MCF 10A (cell line): ENCODE data around the gene GGACT. TPM values are rescaled to one million over a fixed set of nuclear protein-coding genes. Genes with fewer than 3 reads are reported as not detected.
A peak's percentile ranks its signal among the peaks of the same experiment; 100 is the strongest.

Experiments
- BruUV-seq: library from RNA; stranded (reverse); fragments of 400-500 nt; replicated peaks from 2 replicates; lab custom pipeline; 2021; lab: Mats Ljungman, UMichigan
- CTCF ChIA-PET: fragments of 300-600 bp; sonication (Branson Sonifier 250); formaldehyde crosslinking; extraction: SDS; loops from one replicate; lab custom pipeline; 2021; ENCODE audit warnings: antibody characterized with exemption, inconsistent platforms; lab: Yijun Ruan, JAX
- POLR2A ChIA-PET: fragments of 300-600, 350-650 bp; sonication (Branson Sonifier 250); formaldehyde crosslinking; extraction: SDS; loops from one replicate; lab custom pipeline; 2020; ENCODE audit warnings: antibody characterized with exemption, inconsistent platforms; lab: Yijun Ruan, JAX
- DNase-seq: peaks from one replicate; pipeline ENCODE4 v3.0.0-alpha.2; 2018; ENCODE audit not compliant: unreplicated experiment
- H3K27ac Mint-ChIP-seq: one replicate; pipeline ENCODE4 v1.8.0; 2022; ENCODE audit warnings: mild to moderate bottlenecking, low read depth, mixed read lengths; ENCODE audit not compliant: unreplicated experiment
- H3K27me3 Mint-ChIP-seq: one replicate; pipeline ENCODE4 v1.8.0; 2022; ENCODE audit warnings: mixed read lengths; ENCODE audit not compliant: insufficient read depth, unreplicated experiment
- H3K36me3 Mint-ChIP-seq: one replicate; pipeline ENCODE4 v1.8.0; 2022; ENCODE audit warnings: mild to moderate bottlenecking, moderate library complexity, mixed read lengths; ENCODE audit not compliant: insufficient read depth, unreplicated experiment
- H3K4me1 Mint-ChIP-seq: one replicate; pipeline ENCODE4 v1.8.0; 2022; ENCODE audit warnings: mixed read lengths; ENCODE audit not compliant: insufficient read depth, unreplicated experiment
- H3K4me3 Mint-ChIP-seq: one replicate; pipeline ENCODE4 v1.8.0; 2022; ENCODE audit warnings: mild to moderate bottlenecking, moderate library complexity, mixed read lengths; ENCODE audit not compliant: unreplicated experiment
- H3K9me3 Mint-ChIP-seq: one replicate; pipeline ENCODE4 v1.8.0; 2022; ENCODE audit warnings: mixed read lengths; ENCODE audit not compliant: unreplicated experiment
- intact Hi-C: fragments of 100-400 bp; cut with micrococcal nuclease; formaldehyde crosslinking; loops from 2 replicates; pipeline ENCODE4 v1.14.1; 2022
- total RNA-seq: library from RNA; stranded (reverse); gene quantifications from 2 replicates; pipeline ENCODE4 v1.2.3, GENCODE V29; 2022
- TF ChIP-seq, protein P1 (sequence below): fragments of 200-600 bp; IDR thresholded peaks from one replicate; pipeline ENCODE4 v1.8.0; 2022; ENCODE audit warnings: antibody characterized with exemption, mild to moderate bottlenecking; ENCODE audit not compliant: unreplicated experiment

GGACT gene
- total RNA-seq, 1 experiment from 2014 or later = 8.1 TPM

DNA sequence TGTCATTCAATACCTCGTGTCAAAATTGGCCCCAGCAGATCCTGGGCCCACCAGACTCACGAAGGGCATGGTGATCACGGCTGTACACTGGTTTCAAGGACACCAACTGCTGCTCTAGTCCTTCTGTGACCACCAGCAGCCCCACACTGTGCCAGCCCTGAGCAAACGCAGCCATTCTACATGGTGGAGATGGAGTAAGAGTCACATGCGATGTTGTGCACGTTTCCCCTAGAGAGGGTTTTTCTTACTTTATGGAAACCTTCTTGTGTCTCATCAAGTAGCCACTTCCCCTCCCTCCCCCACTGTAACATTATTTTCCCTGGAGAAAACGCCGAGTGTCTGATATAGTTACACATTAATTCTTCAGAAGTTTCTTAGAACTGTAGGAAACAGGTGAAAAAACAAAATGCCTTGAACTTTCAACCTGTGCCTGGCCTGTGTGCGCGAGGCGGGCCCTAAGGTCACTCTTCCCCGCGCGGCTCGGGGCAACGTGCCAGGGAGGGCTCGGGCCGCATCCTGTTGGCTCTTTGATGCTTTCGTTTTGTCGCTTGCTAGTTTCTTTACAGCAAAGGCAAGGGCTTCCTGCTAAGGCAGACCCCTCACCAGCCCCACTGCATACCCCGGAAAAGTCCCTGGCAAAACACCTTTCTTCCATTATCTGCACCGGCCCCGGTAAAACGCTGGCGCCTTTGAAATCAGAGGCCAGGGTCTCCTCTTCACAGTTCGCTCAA lies 44.6 kb downstream of the GGACT start:
- ChIA-PET CTCF (interaction anchor here (0.6 to 1.0 kb wide), 3 partner anchors 19 to 929 kb away, joined by 3 to 4 read pairs (median 3); no protein-coding TSS in a partner anchor), POLR2A (no interaction called here)
- intact Hi-C loops = no loop called here
- no peaks in the 10 kb centered on the region for H3K9me3 Mint-ChIP-seq
- H3K36me3 Mint-ChIP-seq = no peaks in the 10 kb centered on the region
- H3K27me3 Mint-ChIP-seq = no peaks in the 10 kb centered on the region
- H3K4me3 Mint-ChIP-seq = no peak overlapping the region
- DNase-seq = no peak
- BruUV-seq = no TSS peak
- H3K4me1 Mint-ChIP-seq = peaks cover 10% of the 10 kb centered on the region
- H3K27ac Mint-ChIP-seq = no peak overlapping the region
- TF ChIP-seq, protein P1, sequence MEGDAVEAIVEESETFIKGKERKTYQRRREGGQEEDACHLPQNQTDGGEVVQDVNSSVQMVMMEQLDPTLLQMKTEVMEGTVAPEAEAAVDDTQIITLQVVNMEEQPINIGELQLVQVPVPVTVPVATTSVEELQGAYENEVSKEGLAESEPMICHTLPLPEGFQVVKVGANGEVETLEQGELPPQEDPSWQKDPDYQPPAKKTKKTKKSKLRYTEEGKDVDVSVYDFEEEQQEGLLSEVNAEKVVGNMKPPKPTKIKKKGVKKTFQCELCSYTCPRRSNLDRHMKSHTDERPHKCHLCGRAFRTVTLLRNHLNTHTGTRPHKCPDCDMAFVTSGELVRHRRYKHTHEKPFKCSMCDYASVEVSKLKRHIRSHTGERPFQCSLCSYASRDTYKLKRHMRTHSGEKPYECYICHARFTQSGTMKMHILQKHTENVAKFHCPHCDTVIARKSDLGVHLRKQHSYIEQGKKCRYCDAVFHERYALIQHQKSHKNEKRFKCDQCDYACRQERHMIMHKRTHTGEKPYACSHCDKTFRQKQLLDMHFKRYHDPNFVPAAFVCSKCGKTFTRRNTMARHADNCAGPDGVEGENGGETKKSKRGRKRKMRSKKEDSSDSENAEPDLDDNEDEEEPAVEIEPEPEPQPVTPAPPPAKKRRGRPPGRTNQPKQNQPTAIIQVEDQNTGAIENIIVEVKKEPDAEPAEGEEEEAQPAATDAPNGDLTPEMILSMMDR = no peak

- H3K27me3 Mint-ChIP-seq = no peaks in the 10 kb centered on the region
- no peaks in the 10 kb centered on the region for H3K36me3 Mint-ChIP-seq
- H3K4me1 Mint-ChIP-seq = peaks cover 5% of the 10 kb centered on the region
- DNase-seq = peak; percentile 52
- intact Hi-C loops = loop anchor here (1.0 kb wide), 1 partner anchor 886 kb away; no protein-coding TSS in a partner anchor
- no peaks in the 10 kb centered on the region for H3K9me3 Mint-ChIP-seq
- BruUV-seq = no TSS peak
- TF ChIP-seq, protein P1 = peak; percentile 27
- no peak overlapping the region for H3K4me3 Mint-ChIP-seq
- ChIA-PET CTCF (interaction anchor here (0.9 to 1.4 kb wide), 2 partner anchors 28 to 888 kb away, joined by 3 read pairs; no protein-coding TSS in a partner anchor), POLR2A (no interaction called here)
- no peak overlapping the region for H3K27ac Mint-ChIP-seq
Observed at GRCh38 chr13:100542826-100543156, 45.8 kb downstream of the GGACT start.

- ChIA-PET POLR2A (interaction anchor here (1.0 kb wide), 1 partner anchor 10 kb away, joined by 3 read pairs; no protein-coding TSS in a partner anchor), CTCF (interaction anchor here (0.7 to 1.4 kb wide), 4 partner anchors 27 to 887 kb away, joined by 3 read pairs; no protein-coding TSS in a partner anchor)
- no TSS peak for BruUV-seq
- TF ChIP-seq, protein P1 = no peak
- no peak overlapping the region for H3K4me3 Mint-ChIP-seq
- DNase-seq = no peak
- H3K27ac Mint-ChIP-seq = no peak overlapping the region
- intact Hi-C loops = loop anchor here (1.0 kb wide), 1 partner anchor 886 kb away; no protein-coding TSS in a partner anchor
- no peaks in the 10 kb centered on the region for H3K27me3 Mint-ChIP-seq
- H3K36me3 Mint-ChIP-seq = no peaks in the 10 kb centered on the region
- H3K4me1 Mint-ChIP-seq = no peaks in the 10 kb centered on the region
- no peaks in the 10 kb centered on the region for H3K9me3 Mint-ChIP-seq
Observed at GRCh38 chr13:100541897-100542825, 46.4 kb downstream of the GGACT start.

GRCh38 chr13:100540621-100541020 lies 48.0 kb downstream of the GGACT start:
- Mint-ChIP-seq H3K4me3 (no peak overlapping the region), H3K36me3 (peaks cover 4% of the 10 kb centered on the region), H3K9me3 (no peaks in the 10 kb centered on the region), H3K27ac (no peak overlapping the region), H3K4me1 (no peaks in the 10 kb centered on the region), H3K27me3 (no peaks in the 10 kb centered on the region)
- intact Hi-C loops = no loop called here
- ChIA-PET CTCF (interaction anchor here (0.6 kb wide), 1 partner anchor 612 kb away, joined by 4 read pairs; no protein-coding TSS in a partner anchor), POLR2A (no interaction called here)
- TF ChIP-seq, protein P1 = no peak
- BruUV-seq = no TSS peak
- no peak for DNase-seq
